Measurements from ENCODE around the gene MRPL46. TPM values are rescaled to one million over a fixed set of nuclear protein-coding genes. Genes with fewer than 3 reads are reported as not detected.
A peak's percentile ranks its signal among the peaks of the same experiment; 100 is the strongest.

The MRPL46 gene
- total RNA-seq, 6 donors from 2014 or later: 8.7 to 23.1 (median 17.6) TPM

GRCh38 chr15:88456733-88457132, 10.5 kb downstream of the MRPL46 start:
- Histone ChIP-seq H3K27ac (no peak overlapping the region), H3K36me3 (peaks cover 8 to 50% (median 34%) of the 10 kb centered on the region in 4 donors), H3K27me3 (no peaks in the 10 kb centered on the region), H3K4me1 (peaks cover 0 to 9% (median 7%) of the 10 kb centered on the region in 4 donors), H3K4me3 (no peak overlapping the region), H3K9me3 (no peaks in the 10 kb centered on the region)
- no peak for TF ChIP-seq CTCF (IDR thresholded peaks at IDR 0.05)
- no peak for TF ChIP-seq POLR2AphosphoS5 (IDR thresholded peaks at IDR 0.05)
- no peak for TF ChIP-seq POLR2A (IDR thresholded peaks at IDR 0.05)
- TF ChIP-seq EP300 (IDR thresholded peaks at IDR 0.05): no peak
- DNase-seq: no peak
- 89 to 98% methylated on average over 3 of the region's 3 CpGs for WGBS, 2 donors
- ATAC-seq (ENCODE audit: low FRiP score in 2 of 2): no peak

GRCh38 chr15:88454867-88455810, 12.0 kb downstream of the MRPL46 start:
- H3K4me1 ChIP-seq: peaks cover 0 to 9% (median 7%) of the 10 kb centered on the region in 4 donors
- DNase-seq: peak in 1 of 2 donors; percentile 64
- peaks cover 8 to 34% (median 24%) of the 10 kb centered on the region in 4 donors for H3K36me3 ChIP-seq
- ATAC-seq (ENCODE audit: low FRiP score in 2 of 2): peak; percentile 77 to 81
- TF ChIP-seq EP300 (IDR thresholded peaks at IDR 0.05) (no peak), POLR2A (IDR thresholded peaks at IDR 0.05) (no peak), POLR2AphosphoS5 (IDR thresholded peaks at IDR 0.05) (no peak), CTCF (IDR thresholded peaks at IDR 0.05) (peak; percentile 36 to 68 (median 52))
- H3K4me3 ChIP-seq: no peak overlapping the region
- no peaks in the 10 kb centered on the region for H3K27me3 ChIP-seq
- H3K27ac ChIP-seq: peak overlapping the region in 1 of 4 donors; percentile 10
- 23 to 38% methylated on average over 6 to 9 of the region's 9 CpGs for WGBS, 2 donors
- H3K9me3 ChIP-seq: no peaks in the 10 kb centered on the region

- H3K4me3 ChIP-seq: no peak overlapping the region
- H3K4me1 ChIP-seq: peaks cover 0 to 9% (median 7%) of the 10 kb centered on the region in 4 donors
- TF ChIP-seq POLR2AphosphoS5 (IDR thresholded peaks at IDR 0.05) (no peak), CTCF (IDR thresholded peaks at IDR 0.05) (no peak), EP300 (IDR thresholded peaks at IDR 0.05) (no peak), POLR2A (IDR thresholded peaks at IDR 0.05) (no peak)
- H3K36me3 ChIP-seq: peaks cover 7 to 25% (median 15%) of the 10 kb centered on the region in 4 donors
- 35 to 45% methylated on average over 1 of the region's 1 CpG for WGBS, 2 donors
- H3K27ac ChIP-seq: no peak overlapping the region
- DNase-seq (no peak), ATAC-seq (ENCODE audit: low FRiP score in 2 of 2) (no peak)
- no peaks in the 10 kb centered on the region for H3K27me3 ChIP-seq
- no peaks in the 10 kb centered on the region for H3K9me3 ChIP-seq
These were observed 13.0 kb downstream of the MRPL46 start for GRCh38 chr15:88454236-88454635.

- 47 to 75% methylated on average over 1 of the region's 1 CpG for WGBS, 2 donors
- no peak overlapping the region for H3K4me3 ChIP-seq
- H3K36me3 ChIP-seq: peaks cover 2 to 19% (median 9%) of the 10 kb centered on the region in 4 donors
- peaks cover 0 to 9% (median 7%) of the 10 kb centered on the region in 4 donors for H3K4me1 ChIP-seq
- no peak for ATAC-seq (ENCODE audit: low FRiP score in 2 of 2)
- no peak overlapping the region for H3K27ac ChIP-seq
- no peak for DNase-seq
- no peaks in the 10 kb centered on the region for H3K9me3 ChIP-seq
- H3K27me3 ChIP-seq: no peaks in the 10 kb centered on the region
- TF ChIP-seq CTCF (IDR thresholded peaks at IDR 0.05) (no peak), POLR2A (IDR thresholded peaks at IDR 0.05) (no peak), POLR2AphosphoS5 (IDR thresholded peaks at IDR 0.05) (no peak), EP300 (IDR thresholded peaks at IDR 0.05) (no peak)
These were observed 13.5 kb downstream of the MRPL46 start for GRCh38 chr15:88453651-88454050.

Data from upper lobe of left lung (tissue), 6 donors.